Measurements from ENCODE around the gene JCAD. TPM values are rescaled to one million over a fixed set of nuclear protein-coding genes. Genes with fewer than 3 reads are reported as not detected.

JCAD gene
- total and polyA plus RNA-seq, 9 of the 15 experiments (the other 6 are each of a cell fraction or from before 2014, with no cell fraction given): not detected

GRCh38 chr10:30074090-30074489, 14.7 kb upstream of the JCAD start:
- ChIA-PET CTCF (ENCODE audit: low intra/inter-chr PET ratio) (no interaction called here), POLR2A (interaction anchor here (0.6 kb wide), 1 partner anchor 231 kb away, joined by 3 read pairs; no protein-coding TSS in a partner anchor)
- no peaks in the 10 kb centered on the region for H3K79me2 ChIP-seq (ENCODE audit: control insufficient read depth, insufficient read depth, low read length)
- in situ Hi-C loops (cut with MboI) (no loop called here), intact Hi-C loops (cut with micrococcal nuclease) (no loop called here)
- no peak overlapping the region for H3K4me3 ChIP-seq
- WGBS (ENCODE audit: insufficient coverage, low coverage, missing lambda C conversion rate): 3% methylated on average over 2 of the region's 2 CpGs
- TF ChIP-seq ZNF197 (CRISPR knock-in tag; IDR thresholded peaks at IDR 0.05; ENCODE audit: low read depth) (no peak), SAFB (IDR thresholded peaks at IDR 0.05; ENCODE audit: borderline replicate concordance, low read depth, low read length) (no peak), MXI1 (IDR thresholded peaks at IDR 0.05; ENCODE audit: low read depth, low read length) (no peak), ZNF311 (CRISPR knock-in tag; IDR thresholded peaks at IDR 0.05) (no peak), GTF2B (IDR thresholded peaks at IDR 0.05; ENCODE audit: extremely low read depth, insufficient read length) (no peak), NFIX (CRISPR knock-in tag; IDR thresholded peaks at IDR 0.05; ENCODE audit: low read depth) (no peak), ZNF324 (CRISPR knock-in tag; IDR thresholded peaks at IDR 0.05) (no peak), PTBP1 (IDR thresholded peaks at IDR 0.05; ENCODE audit: low read depth, low read length) (no peak), TEAD4 (IDR thresholded peaks at IDR 0.05; ENCODE audit: low read length) (no peak), TEAD4 (CRISPR knock-in tag; IDR thresholded peaks at IDR 0.05; ENCODE audit: borderline replicate concordance) (no peak), ZNF165 (CRISPR knock-in tag; IDR thresholded peaks at IDR 0.05; ENCODE audit: borderline replicate concordance) (no peak), FOSL1 (tag; conservative IDR thresholded peaks at IDR 0.05) (no peak), MYC (IDR thresholded peaks at IDR 0.05; ENCODE audit: low read depth, low read length) (no peak), MYC (CRISPR knock-in tag; IDR thresholded peaks at IDR 0.05; ENCODE audit: borderline replicate concordance, low read depth) (no peak), NFXL1 (CRISPR knock-in tag; IDR thresholded peaks at IDR 0.05) (no peak), E2F5 (CRISPR knock-in tag; IDR thresholded peaks at IDR 0.05) (no peak), HDAC8 (tag; IDR thresholded peaks at IDR 0.05) (no peak), MCM7 (IDR thresholded peaks at IDR 0.05) (no peak), RBM22 (IDR thresholded peaks at IDR 0.05; ENCODE audit: low read depth, low read length, poor library complexity, severe bottlenecking) (no peak), KAT8 (IDR thresholded peaks at IDR 0.05; ENCODE audit: low read depth) (no peak), TAL1 (IDR thresholded peaks at IDR 0.05) (no peak)
- BruUV-seq (replicated peaks): no TSS peak
- no peaks in the 10 kb centered on the region for H3K9me1 ChIP-seq (ENCODE audit: control insufficient read depth, insufficient read depth, low read length)
- no peaks in the 10 kb centered on the region for H3K9me3 ChIP-seq (replicated peaks; ENCODE audit: control insufficient read depth, insufficient read depth, low read depth, low read length)
- H3K27me3 ChIP-seq (ENCODE audit: control insufficient read depth in 2 of 2, insufficient read depth in 2 of 2, low read length in 2 of 2): peaks cover 3 to 6% of the 10 kb centered on the region in 2 experiments; a peak in 2 of 5 replicates
- H3K4me1 ChIP-seq (replicated peaks in 1 of 2; ENCODE audit: control insufficient read depth in 2 of 2, insufficient read depth in 2 of 2, low read length in 2 of 2): peaks cover 0 to 11% of the 10 kb centered on the region in 2 experiments; a peak in 4 of 5 replicates
- no peak overlapping the region for H3K27ac ChIP-seq (ENCODE audit: extremely low read depth, low read depth, low read length)
- DNase-seq (ENCODE audit: extremely low read depth in 1 of 4, low spot score in 3 of 4) (no peak), ATAC-seq (no peak), FAIRE-seq (no peak)
- 0 out of 2 replicates have a peak, but pooled peaks cover 3% of the 10 kb centered on the region for H4K20me1 ChIP-seq (replicated peaks; ENCODE audit: control insufficient read depth, insufficient read depth, low read length)
- no peak overlapping the region for H2AFZ ChIP-seq (ENCODE audit: low read depth, low read length)
- H3K36me3 ChIP-seq (ENCODE audit: control insufficient read depth, insufficient read depth, low read length): no peaks in the 10 kb centered on the region
- no peak overlapping the region for H3K9ac ChIP-seq (ENCODE audit: insufficient read depth in 1 of 2, low read depth in 2 of 2, low read length in 2 of 2)
- no peak overlapping the region for H3K4me2 ChIP-seq (ENCODE audit: insufficient read depth, low read length)

Data from K562 (cell line).